Peyer's patch (tissue), 4 donors: Measurements from ENCODE around the gene STAM. TPM values are rescaled to one million over a fixed set of nuclear protein-coding genes. Genes with fewer than 3 reads are reported as not detected.
"Not testable (repeated sequence)": the region's sequence is repeated elsewhere in the genome, so short reads cannot be mapped to it uniquely, and the experiment has no call there.

ENCODE experiments used
- DNase-seq, 3 donors: peaks; one replicate each; pipeline ENCODE4 v3.0.0-alpha.2; 2017 to 2019
- H3K27ac ChIP-seq, 4 donors: fragments of 200-600 bp; sonication (generic); one replicate each; pipeline ENCODE4 v1.5.1; 2016 to 2019
- H3K27me3 ChIP-seq, 2 donors: fragments of 200-600 bp; sonication (generic); one replicate each; pipeline ENCODE4 v1.5.1; 2019
- H3K36me3 ChIP-seq, 3 donors: fragments of 200-600 bp; sonication (generic); one replicate each; pipeline ENCODE4 v1.5.1; 2016 to 2019
- H3K4me1 ChIP-seq, 4 donors: fragments of 200-600 bp; sonication (generic); one replicate each; pipeline ENCODE4 v1.5.1; 2016 to 2019
- H3K4me3 ChIP-seq, 4 donors: fragments of 200-600 bp; sonication (generic); 1 replicate in 3 of 4; 2 replicates in 1 of 4; pipeline ENCODE4 v1.5.1; 2016 to 2019; ENCODE audit warnings: mild to moderate bottlenecking in 1 of 4
- H3K9me3 ChIP-seq, 4 donors: fragments of 200-600 bp; sonication (generic); one replicate each; pipeline ENCODE4 v1.5.1; 2016 to 2019; ENCODE audit warnings: mild to moderate bottlenecking in 1 of 4
- CTCF ChIP-seq, 6 experiments: fragments of 450-650 bp in 4 of 6; fragments of 200-600 bp in 2 of 6; sonication (generic) in 1 of 6; IDR thresholded peaks; one replicate each; pipeline ENCODE4 v1.5.1; 2017 to 2019; ENCODE audit warnings: antibody characterized with exemption in 6 of 6, mild to moderate bottlenecking in 3 of 6, moderate library complexity in 1 of 6
- POLR2A ChIP-seq, 2 donors: fragments of 450-650 bp; IDR thresholded peaks; one replicate each; pipeline ENCODE4 v1.5.1; 2017; ENCODE audit warnings: antibody characterized with exemption in 2 of 2, mild to moderate bottlenecking in 2 of 2, moderate library complexity in 2 of 2
- total RNA-seq, 4 donors: library from RNA; depleted of rRNA; stranded (reverse); fragments of >200 nt; gene quantifications; one replicate each; pipeline ENCODE4 v1.1.0, GENCODE V29; 2016

The STAM gene
- total RNA-seq, 4 donors from 2014 or later = 7.9 to 28.1 (median 16.2) TPM

GRCh38 chr10:17622061-17622460 is 21.9 kb upstream of the STAM start:
- no peak for DNase-seq
- Histone ChIP-seq H3K36me3 (no peaks in the 10 kb centered on the region), H3K27ac (no peak overlapping the region), H3K9me3 (no peaks in the 10 kb centered on the region), H3K4me1 (peaks cover 0 to 8% (median 6%) of the 10 kb centered on the region in 4 donors), H3K4me3 (no peak overlapping the region), H3K27me3 (no peaks in the 10 kb centered on the region)
- TF ChIP-seq POLR2A (IDR thresholded peaks at IDR 0.05) (no peak), CTCF (IDR thresholded peaks at IDR 0.05) (no peak)

GRCh38 chr10:17624996-17625395 is 19.0 kb upstream of the STAM start:
- DNase-seq = no peak
- Histone ChIP-seq H3K9me3 (no peaks in the 10 kb centered on the region), H3K36me3 (no peaks in the 10 kb centered on the region), H3K27ac (no peak overlapping the region), H3K4me1 (no peaks in the 10 kb centered on the region), H3K4me3 (no peak overlapping the region), H3K27me3 (no peaks in the 10 kb centered on the region)
- TF ChIP-seq CTCF (IDR thresholded peaks at IDR 0.05) (no peak), POLR2A (IDR thresholded peaks at IDR 0.05) (no peak)

GRCh38 chr10:17626656-17627055 is 17.3 kb upstream of the STAM start:
- Histone ChIP-seq H3K4me3 (no peak overlapping the region), H3K36me3 (no peaks in the 10 kb centered on the region), H3K27ac (no peak overlapping the region), H3K4me1 (no peaks in the 10 kb centered on the region), H3K27me3 (no peaks in the 10 kb centered on the region), H3K9me3 (no peaks in the 10 kb centered on the region)
- no peak for DNase-seq
- TF ChIP-seq POLR2A (IDR thresholded peaks at IDR 0.05) (no peak), CTCF (IDR thresholded peaks at IDR 0.05) (no peak)

- H3K36me3 ChIP-seq, H3K27me3 ChIP-seq, H3K27ac ChIP-seq, DNase-seq, H3K4me1 ChIP-seq, H3K4me3 ChIP-seq, H3K9me3 ChIP-seq: not testable (repeated sequence)
Observed at GRCh38 chr10:17632590-17632989, 11.4 kb upstream of the STAM start.

- Histone ChIP-seq H3K4me3 (no peak overlapping the region), H3K27me3 (no peaks in the 10 kb centered on the region), H3K27ac (no peak overlapping the region), H3K4me1 (no peaks in the 10 kb centered on the region), H3K36me3 (no peaks in the 10 kb centered on the region), H3K9me3 (no peaks in the 10 kb centered on the region)
- TF ChIP-seq CTCF (IDR thresholded peaks at IDR 0.05) = no peak
- TF ChIP-seq POLR2A (IDR thresholded peaks at IDR 0.05) = no peak
- DNase-seq = no peak
Observed at GRCh38 chr10:17633353-17633752, 10.6 kb upstream of the STAM start.

GRCh38 chr10:17637869-17638268 is 6.1 kb upstream of the STAM start:
- DNase-seq = no peak
- no peak for TF ChIP-seq POLR2A (IDR thresholded peaks at IDR 0.05)
- TF ChIP-seq CTCF (IDR thresholded peaks at IDR 0.05) = no peak
- H3K36me3 ChIP-seq = no peaks in the 10 kb centered on the region

More at GRCh38 chr10:17637869-17638268, 6.1 kb upstream of the STAM start:
- no peak overlapping the region for H3K4me3 ChIP-seq
- no peak overlapping the region for H3K27ac ChIP-seq
- H3K9me3 ChIP-seq = no peaks in the 10 kb centered on the region
- H3K27me3 ChIP-seq = no peaks in the 10 kb centered on the region
- peaks cover 0 to 6% (median 0%) of the 10 kb centered on the region in 4 donors for H3K4me1 ChIP-seq
